OCI-LY3 (cell line): ENCODE results near the gene SP7.

ENCODE experiments used
- H2AFZ ChIP-seq: fragments of 200-600, 300-600 bp; shearing (Covaris generic); 2 replicates; pipeline ENCODE4 v1.6.0; 2014; ENCODE audit warnings: antibody characterized with exemption, low read depth, low read length
- H3K27ac ChIP-seq: fragments of 200-600, 300-600 bp; sonication (generic); 2 replicates; pipeline ENCODE4 v1.5.1; 2014; ENCODE audit warnings: mild to moderate bottlenecking, low read length, moderate library complexity, mixed read lengths
- H3K27me3 ChIP-seq: fragments of 200-600, 300-600 bp; sonication (generic); 2 replicates; pipeline ENCODE4 v1.6.1; 2014; ENCODE audit warnings: low read depth, low read length, mixed read lengths
- H3K36me3 ChIP-seq: fragments of 200-600, 300-600 bp; sonication (generic); replicated peaks from 2 replicates; pipeline ENCODE3; 2014; ENCODE audit warnings: low read depth, low read length, mixed read lengths
- H3K4me1 ChIP-seq: fragments of 300-600, 200-600 bp; sonication (generic); 2 replicates; pipeline ENCODE4 v1.6.1; 2014; ENCODE audit warnings: low read length, mixed read lengths
- H3K4me2 ChIP-seq: fragments of 200-600, 300-600 bp; sonication (generic); 2 replicates; pipeline ENCODE4 v1.6.1; 2014; ENCODE audit warnings: low read length, mixed read lengths
- H3K4me3 ChIP-seq: fragments of 300-600, 200-600 bp; sonication (generic); 2 replicates; pipeline ENCODE4 v1.5.1; 2014; ENCODE audit warnings: antibody characterized with exemption, mild to moderate bottlenecking, low read length, moderate library complexity
- H3K79me2 ChIP-seq: fragments of 300-600, 200-600 bp; shearing (Covaris generic); 2 replicates; pipeline ENCODE4 v1.6.1; 2014; ENCODE audit warnings: mild to moderate bottlenecking, low read length, mixed read lengths
- H3K9ac ChIP-seq: fragments of 300-600, 200-600 bp; shearing (Covaris generic); 2 replicates; pipeline ENCODE4 v1.6.0; 2014; ENCODE audit warnings: mild to moderate bottlenecking, low read length, moderate library complexity
- H3K9me3 ChIP-seq: fragments of 200-600, 300-600 bp; shearing (Covaris generic); 2 replicates; pipeline ENCODE4 v1.6.1; 2014; ENCODE audit warnings: low read length, mixed read lengths; ENCODE audit not compliant: insufficient read depth
- H4K20me1 ChIP-seq: fragments of 200-600, 300-600 bp; sonication (generic); 2 replicates; pipeline ENCODE4 v1.6.1; 2016; ENCODE audit warnings: low read length, mixed read lengths; ENCODE audit not compliant: insufficient read depth
- CTCF ChIP-seq: fragments of 200-600, 300-600 bp; sonication (generic); IDR thresholded peaks from 2 replicates; pipeline ENCODE4 v1.5.1; 2014; ENCODE audit warnings: antibody characterized with exemption, low read length, low read depth
- EZH2phosphoT487 ChIP-seq: fragments of 200-600 bp; shearing (Covaris generic); IDR thresholded peaks from 2 replicates; pipeline ENCODE4 v1.6.1; 2018; ENCODE audit warnings: antibody characterized with exemption, mixed run types, low read depth

SP7 gene

GRCh38 chr12:53343449-53343848, 7.3 kb upstream of the SP7 start:
- Histone ChIP-seq H3K36me3 (no peaks in the 10 kb centered on the region), H3K27me3 (peaks cover 31% of the 10 kb centered on the region), H3K4me3 (no peak overlapping the region), H3K79me2 (no peaks in the 10 kb centered on the region), H3K4me2 (no peak overlapping the region), H2AFZ (no peak overlapping the region), H3K4me1 (peaks cover 11% of the 10 kb centered on the region; the same call in 1 of the 2 replicates), H3K9ac (no peak overlapping the region), H4K20me1 (no peaks in the 10 kb centered on the region), H3K9me3 (no peaks in the 10 kb centered on the region), H3K27ac (no peak overlapping the region)
- TF ChIP-seq EZH2phosphoT487 (no peak), CTCF (no peak)

- no peak for TF ChIP-seq EZH2phosphoT487
- no peak for TF ChIP-seq CTCF
- Histone ChIP-seq H3K36me3 (no peaks in the 10 kb centered on the region), H3K9ac (no peak overlapping the region), H4K20me1 (no peaks in the 10 kb centered on the region), H3K27me3 (peaks cover 61% of the 10 kb centered on the region), H2AFZ (no peak overlapping the region), H3K4me3 (no peak overlapping the region), H3K9me3 (no peaks in the 10 kb centered on the region), H3K4me2 (no peak overlapping the region), H3K79me2 (no peaks in the 10 kb centered on the region), H3K27ac (no peak overlapping the region), H3K4me1 (peaks cover 13% of the 10 kb centered on the region; the same call in 1 of the 2 replicates)
Measured at GRCh38 chr12:53340398-53340797, 4.2 kb upstream of the SP7 start.

- Histone ChIP-seq H3K27me3 (peaks cover 58% of the 10 kb centered on the region), H4K20me1 (no peaks in the 10 kb centered on the region), H3K27ac (no peak overlapping the region), H3K9me3 (no peaks in the 10 kb centered on the region), H3K9ac (no peak overlapping the region), H3K79me2 (no peaks in the 10 kb centered on the region), H2AFZ (no peak overlapping the region), H3K36me3 (no peaks in the 10 kb centered on the region), H3K4me2 (no peak overlapping the region), H3K4me1 (peaks cover 6% of the 10 kb centered on the region; the same call in 1 of the 2 replicates), H3K4me3 (no peak overlapping the region)
- TF ChIP-seq EZH2phosphoT487 (no peak), CTCF (no peak)
Measured at GRCh38 chr12:53338916-53339315, 2.8 kb upstream of the SP7 start.

- H3K27me3 ChIP-seq, result peaks cover 58% of the 10 kb centered on the region
- no peak overlapping the region for H3K4me3 ChIP-seq
- no peaks in the 10 kb centered on the region for H4K20me1 ChIP-seq
- H3K27ac ChIP-seq, result no peak overlapping the region
- H3K36me3 ChIP-seq, result no peaks in the 10 kb centered on the region
- TF ChIP-seq CTCF (no peak), EZH2phosphoT487 (no peak)
- H3K9ac ChIP-seq, result no peak overlapping the region
- H2AFZ ChIP-seq, result no peak overlapping the region
- H3K9me3 ChIP-seq, result no peaks in the 10 kb centered on the region
- H3K79me2 ChIP-seq, result no peaks in the 10 kb centered on the region
- no peak overlapping the region for H3K4me2 ChIP-seq
- H3K4me1 ChIP-seq, result peaks cover 6% of the 10 kb centered on the region; the same call in 1 of the 2 replicates
Measured at GRCh38 chr12:53338017-53338416, 1.9 kb upstream of the SP7 start.
